Colonic mucosa (tissue), 4 donors: ENCODE measurements around the gene ACOT7. TPM values are rescaled to one million over a fixed set of nuclear protein-coding genes. Genes with fewer than 3 reads are reported as not detected.

ENCODE experiments used
- DNase-seq: peaks from one replicate; pipeline ENCODE4 v3.0.0-alpha.2; 2020
- H3K27ac ChIP-seq: fragments of 200-600 bp; one replicate; pipeline ENCODE4 v1.8.0; 2021
- H3K27me3 ChIP-seq: fragments of 200-600 bp; one replicate; pipeline ENCODE4 v1.8.0; 2021
- H3K36me3 ChIP-seq: fragments of 200-600 bp; one replicate; pipeline ENCODE4 v1.8.0; 2021
- H3K4me1 ChIP-seq: fragments of 200-600 bp; one replicate; pipeline ENCODE4 v1.8.0; 2021; ENCODE audit warnings: mild to moderate bottlenecking
- H3K4me3 ChIP-seq: fragments of 200-600 bp; one replicate; pipeline ENCODE4 v1.8.0; 2021
- H3K9ac ChIP-seq, 2 donors: one replicate each; pipeline ENCODE4 v1.7.0; 2013; ENCODE audit warnings: control low read depth in 2 of 2, low read depth in 2 of 2, low read length in 2 of 2
- H3K9me3 ChIP-seq: fragments of 200-600 bp; one replicate; pipeline ENCODE4 v1.8.0; 2021
- intact Hi-C: fragments of 100-400 bp; cut with DNase I; formaldehyde crosslinking; loops from one replicate; pipeline ENCODE4 v1.14.1; 2022
- total RNA-seq, 2 donors: library from RNA; stranded (reverse); fragmentation: NEBNext Ultra II Directional in 1 of 2; extraction: Animal tissue kit (Norgen Biotek cat#: 25700) in 1 of 2; gene quantifications; one replicate each; pipeline ENCODE4 v1.2.1, GENCODE V29; 2021
- TF ChIP-seq, protein P1 (sequence below): fragments of 200-600 bp; IDR thresholded peaks from one replicate; pipeline ENCODE4 v1.8.0; 2022; ENCODE audit warnings: antibody characterized with exemption, mild to moderate bottlenecking
- donor health status: healthy.
- donor health status: DM: no; HTN: no; CAD: no.
- donor health status: DM: no; HTN: no; CAD: no.

ACOT7 gene
- total RNA-seq, 2 donors from 2014 or later, result 48.7 to 125 TPM

GRCh38 chr1:6271006-6271405 is 122.6 kb downstream of the ACOT7 start:
- DNase-seq, result no peak
- H3K4me1 ChIP-seq, result peaks cover 18% of the 10 kb centered on the region
- H3K27ac ChIP-seq, result peak overlapping the region; percentile 69

GRCh38 chr1:6270401-6270800 is 123.2 kb downstream of the ACOT7 start:
- H3K36me3 ChIP-seq, result no peaks in the 10 kb centered on the region
- H3K4me3 ChIP-seq, result no peak overlapping the region
- intact Hi-C loops, result no loop called here
- no peaks in the 10 kb centered on the region for H3K27me3 ChIP-seq
- DNase-seq, result peak; percentile 53
- H3K9me3 ChIP-seq, result no peaks in the 10 kb centered on the region
- TF ChIP-seq, protein P1, sequence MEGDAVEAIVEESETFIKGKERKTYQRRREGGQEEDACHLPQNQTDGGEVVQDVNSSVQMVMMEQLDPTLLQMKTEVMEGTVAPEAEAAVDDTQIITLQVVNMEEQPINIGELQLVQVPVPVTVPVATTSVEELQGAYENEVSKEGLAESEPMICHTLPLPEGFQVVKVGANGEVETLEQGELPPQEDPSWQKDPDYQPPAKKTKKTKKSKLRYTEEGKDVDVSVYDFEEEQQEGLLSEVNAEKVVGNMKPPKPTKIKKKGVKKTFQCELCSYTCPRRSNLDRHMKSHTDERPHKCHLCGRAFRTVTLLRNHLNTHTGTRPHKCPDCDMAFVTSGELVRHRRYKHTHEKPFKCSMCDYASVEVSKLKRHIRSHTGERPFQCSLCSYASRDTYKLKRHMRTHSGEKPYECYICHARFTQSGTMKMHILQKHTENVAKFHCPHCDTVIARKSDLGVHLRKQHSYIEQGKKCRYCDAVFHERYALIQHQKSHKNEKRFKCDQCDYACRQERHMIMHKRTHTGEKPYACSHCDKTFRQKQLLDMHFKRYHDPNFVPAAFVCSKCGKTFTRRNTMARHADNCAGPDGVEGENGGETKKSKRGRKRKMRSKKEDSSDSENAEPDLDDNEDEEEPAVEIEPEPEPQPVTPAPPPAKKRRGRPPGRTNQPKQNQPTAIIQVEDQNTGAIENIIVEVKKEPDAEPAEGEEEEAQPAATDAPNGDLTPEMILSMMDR, result no peak
- H3K27ac ChIP-seq, result peak overlapping the region; percentile 69
- H3K9ac ChIP-seq, result peak overlapping the region in 1 of 2 donors; percentile 68
- H3K4me1 ChIP-seq, result peaks cover 18% of the 10 kb centered on the region

More at GRCh38 chr1:6271006-6271405, 122.6 kb downstream of the ACOT7 start:
- peak overlapping the region in 1 of 2 donors; percentile 68 for H3K9ac ChIP-seq
- no peaks in the 10 kb centered on the region for H3K36me3 ChIP-seq
- TF ChIP-seq, protein P1, result no peak
- H3K9me3 ChIP-seq, result no peaks in the 10 kb centered on the region
- no peak overlapping the region for H3K4me3 ChIP-seq
- intact Hi-C loops, result no loop called here
- H3K27me3 ChIP-seq, result no peaks in the 10 kb centered on the region

DNA sequence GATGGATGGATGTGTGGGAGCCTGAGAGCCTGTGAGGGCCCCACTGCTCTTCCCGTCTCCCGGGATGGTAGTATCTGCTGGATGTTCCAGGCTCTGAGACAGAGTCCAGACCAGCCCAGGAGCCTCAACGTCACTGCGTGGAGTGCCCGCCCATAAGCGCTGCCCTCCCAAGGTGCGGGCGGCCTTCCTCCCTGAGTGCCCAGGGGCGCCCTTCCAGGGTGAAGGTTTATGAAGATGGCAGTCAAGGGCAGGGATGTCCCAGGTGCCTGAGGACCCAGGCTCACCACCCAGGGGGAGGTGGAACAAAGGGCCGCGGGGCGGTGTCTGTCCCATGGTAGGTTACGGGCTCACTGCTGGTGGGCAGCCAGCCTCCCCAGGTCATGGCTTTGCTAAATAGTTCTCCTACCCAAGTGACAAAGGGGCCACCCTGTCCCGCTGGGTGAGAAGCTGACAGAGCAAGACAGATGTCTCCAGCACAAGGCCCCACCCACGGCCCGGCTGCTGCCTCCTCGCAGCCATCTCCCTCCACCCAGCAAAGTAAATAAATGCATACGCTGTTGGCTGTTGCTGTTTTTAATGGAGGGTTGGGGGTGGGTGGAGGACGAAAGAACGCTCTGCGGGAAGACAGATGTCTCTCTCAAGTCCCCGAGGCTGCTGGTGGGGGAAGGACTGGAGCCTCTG is 123.7 kb downstream of the ACOT7 start:
- Histone ChIP-seq H3K27ac (peak overlapping the region; percentile 69), H3K27me3 (no peaks in the 10 kb centered on the region), H3K9ac (peak overlapping the region in 1 of 2 donors; percentile 68), H3K4me1 (peaks cover 18% of the 10 kb centered on the region), H3K9me3 (no peaks in the 10 kb centered on the region), H3K4me3 (no peak overlapping the region), H3K36me3 (no peaks in the 10 kb centered on the region)
- peak; percentile 86 for DNase-seq
- intact Hi-C loops, result no loop called here
- TF ChIP-seq, protein P1, result no peak

DNA sequence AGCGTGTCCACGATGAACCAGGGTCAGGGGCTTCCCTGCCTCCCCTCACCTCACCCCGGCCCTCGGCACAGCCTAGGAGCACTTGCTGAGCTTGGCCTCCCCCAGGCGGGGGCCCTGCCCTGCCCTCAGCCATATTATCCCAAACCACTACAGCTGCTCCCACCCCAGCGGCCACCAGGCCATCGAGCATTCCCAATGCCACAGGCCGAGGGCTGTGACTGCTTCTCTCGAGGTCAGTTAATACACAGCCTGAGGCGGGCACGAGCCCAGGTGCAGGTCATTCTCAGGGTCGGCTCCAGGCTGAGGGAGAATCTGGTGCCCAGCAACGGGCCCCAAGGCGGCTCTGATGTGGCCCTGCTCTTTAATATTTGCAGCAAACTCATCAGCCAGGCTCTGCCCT is 124.3 kb downstream of the ACOT7 start:
- no peak for DNase-seq
- intact Hi-C loops, result no loop called here

DNA sequence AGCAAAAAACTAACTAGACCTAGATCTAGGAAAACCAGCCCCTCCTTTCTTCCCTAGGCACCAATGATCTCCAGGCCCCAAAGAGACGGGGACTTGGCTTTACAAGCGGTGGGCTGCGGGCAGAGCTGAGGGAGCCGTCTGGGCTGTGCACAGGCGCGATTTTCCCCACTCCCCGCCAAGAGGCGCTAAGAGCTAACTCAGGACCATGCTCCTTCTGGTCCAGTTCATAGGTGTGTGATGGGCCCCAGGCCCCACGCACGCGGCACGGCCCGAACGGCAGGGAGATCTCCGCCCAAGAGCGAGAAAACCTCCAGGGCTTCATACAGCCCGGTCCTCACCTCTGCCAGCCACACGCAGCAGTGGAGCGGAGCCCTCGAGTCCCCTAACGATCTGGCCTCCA is 125.2 kb downstream of the ACOT7 start:
- H3K9ac ChIP-seq, result no peak overlapping the region
- peaks cover 18% of the 10 kb centered on the region for H3K4me1 ChIP-seq

More for the DNA sequence above, 124.3 kb downstream of the ACOT7 start:
- Histone ChIP-seq H3K36me3 (no peaks in the 10 kb centered on the region), H3K4me1 (peaks cover 18% of the 10 kb centered on the region), H3K27ac (peak overlapping the region; percentile 69), H3K9ac (peak overlapping the region in 1 of 2 donors; percentile 51), H3K27me3 (no peaks in the 10 kb centered on the region), H3K4me3 (no peak overlapping the region), H3K9me3 (no peaks in the 10 kb centered on the region)
- TF ChIP-seq, protein P1, result no peak

More for the DNA sequence above, 125.2 kb downstream of the ACOT7 start:
- no peak for DNase-seq
- Histone ChIP-seq H3K4me3 (no peak overlapping the region), H3K9me3 (no peaks in the 10 kb centered on the region), H3K27ac (no peak overlapping the region), H3K36me3 (no peaks in the 10 kb centered on the region), H3K27me3 (no peaks in the 10 kb centered on the region)
- TF ChIP-seq, protein P1, result no peak
- intact Hi-C loops, result no loop called here
